ENCODE results near the gene PDLIM3.

Gene PDLIM3

GRCh38 chr4:185576962-185577950 lies 41.9 kb upstream of the PDLIM3 start:
- TF ChIP-seq FOXP2 (optimal IDR thresholded peaks at IDR 0.05; ENCODE audit: borderline replicate concordance, extremely low read depth, extremely low read length, insufficient read depth) (no peak), SIN3A (IDR thresholded peaks at IDR 0.05; ENCODE audit: borderline replicate concordance, insufficient read depth, low read length) (no peak), REST (IDR thresholded peaks at IDR 0.05; ENCODE audit: insufficient read depth in 1 of 2, low read depth in 2 of 2, low read length in 2 of 2) (no peak), TAF1 (IDR thresholded peaks at IDR 0.05; ENCODE audit: borderline replicate concordance, insufficient read depth, low read length) (no peak), POLR2AphosphoS5 (IDR thresholded peaks at IDR 0.05; ENCODE audit: low read depth, low read length) (no peak)

GRCh38 chr4:185576314-185576961 lies 41.1 kb upstream of the PDLIM3 start:
- no peak for TF ChIP-seq TAF1 (IDR thresholded peaks at IDR 0.05; ENCODE audit: borderline replicate concordance, insufficient read depth, low read length)
- TF ChIP-seq REST (IDR thresholded peaks at IDR 0.05; ENCODE audit: insufficient read depth in 1 of 2, low read depth in 2 of 2, low read length in 2 of 2), result no peak
- TF ChIP-seq SIN3A (IDR thresholded peaks at IDR 0.05; ENCODE audit: borderline replicate concordance, insufficient read depth, low read length), result no peak
- no peak for TF ChIP-seq FOXP2 (optimal IDR thresholded peaks at IDR 0.05; ENCODE audit: borderline replicate concordance, extremely low read depth, extremely low read length, insufficient read depth)
- TF ChIP-seq POLR2AphosphoS5 (IDR thresholded peaks at IDR 0.05; ENCODE audit: low read depth, low read length), result no peak

GRCh38 chr4:185573651-185574199 lies 38.4 kb upstream of the PDLIM3 start:
- TF ChIP-seq POLR2AphosphoS5 (IDR thresholded peaks at IDR 0.05; ENCODE audit: low read depth, low read length) (no peak), TAF1 (IDR thresholded peaks at IDR 0.05; ENCODE audit: borderline replicate concordance, insufficient read depth, low read length) (no peak), FOXP2 (optimal IDR thresholded peaks at IDR 0.05; ENCODE audit: borderline replicate concordance, extremely low read depth, extremely low read length, insufficient read depth) (no peak), REST (IDR thresholded peaks at IDR 0.05; ENCODE audit: insufficient read depth in 1 of 2, low read depth in 2 of 2, low read length in 2 of 2) (no peak), SIN3A (IDR thresholded peaks at IDR 0.05; ENCODE audit: borderline replicate concordance, insufficient read depth, low read length) (no peak)

- TF ChIP-seq TAF1 (IDR thresholded peaks at IDR 0.05; ENCODE audit: borderline replicate concordance, insufficient read depth, low read length) (no peak), SIN3A (IDR thresholded peaks at IDR 0.05; ENCODE audit: borderline replicate concordance, insufficient read depth, low read length) (no peak), REST (IDR thresholded peaks at IDR 0.05; ENCODE audit: insufficient read depth in 1 of 2, low read depth in 2 of 2, low read length in 2 of 2) (no peak), POLR2AphosphoS5 (IDR thresholded peaks at IDR 0.05; ENCODE audit: low read depth, low read length) (no peak)
Measured at GRCh38 chr4:185570727-185571126, 35.4 kb upstream of the PDLIM3 start.
